Loucy (cell line): ENCODE results near the gene ASXL1.

ENCODE experiments used
- EZH2phosphoT487 ChIP-seq: fragments of 200-600 bp; IDR thresholded peaks from 2 replicates; pipeline ENCODE4 v1.6.1; 2018; ENCODE audit warnings: antibody characterized with exemption, mild to moderate bottlenecking, moderate library complexity, borderline replicate concordance
- TF ChIP-seq, protein P1 (sequence below): fragments of 200-600 bp; sonication (generic); conservative IDR thresholded peaks from 2 replicates; pipeline ENCODE4 v1.5.1; 2014; ENCODE audit warnings: mild to moderate bottlenecking, antibody characterized with exemption, low read length

DNA sequence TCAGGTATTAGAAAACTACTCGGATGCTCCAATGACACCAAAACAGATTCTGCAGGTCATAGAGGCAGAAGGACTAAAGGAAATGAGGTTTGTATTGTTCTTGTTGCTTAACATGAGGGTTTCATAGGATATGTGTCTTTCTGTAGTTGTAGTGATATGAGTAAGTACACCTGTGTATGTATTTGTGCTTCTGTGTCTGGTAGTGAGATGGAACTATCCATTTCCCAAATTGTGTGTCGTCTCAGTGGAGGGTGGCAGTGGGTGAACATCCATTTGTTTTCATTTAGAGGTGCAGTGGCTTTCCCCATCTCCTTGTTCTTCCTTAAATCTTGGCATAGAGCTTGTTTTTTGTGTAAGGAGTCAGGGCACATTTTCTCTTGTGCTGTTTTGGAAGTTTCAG lies 8.2 kb downstream of the ASXL1 start:
- TF ChIP-seq, protein P1, sequence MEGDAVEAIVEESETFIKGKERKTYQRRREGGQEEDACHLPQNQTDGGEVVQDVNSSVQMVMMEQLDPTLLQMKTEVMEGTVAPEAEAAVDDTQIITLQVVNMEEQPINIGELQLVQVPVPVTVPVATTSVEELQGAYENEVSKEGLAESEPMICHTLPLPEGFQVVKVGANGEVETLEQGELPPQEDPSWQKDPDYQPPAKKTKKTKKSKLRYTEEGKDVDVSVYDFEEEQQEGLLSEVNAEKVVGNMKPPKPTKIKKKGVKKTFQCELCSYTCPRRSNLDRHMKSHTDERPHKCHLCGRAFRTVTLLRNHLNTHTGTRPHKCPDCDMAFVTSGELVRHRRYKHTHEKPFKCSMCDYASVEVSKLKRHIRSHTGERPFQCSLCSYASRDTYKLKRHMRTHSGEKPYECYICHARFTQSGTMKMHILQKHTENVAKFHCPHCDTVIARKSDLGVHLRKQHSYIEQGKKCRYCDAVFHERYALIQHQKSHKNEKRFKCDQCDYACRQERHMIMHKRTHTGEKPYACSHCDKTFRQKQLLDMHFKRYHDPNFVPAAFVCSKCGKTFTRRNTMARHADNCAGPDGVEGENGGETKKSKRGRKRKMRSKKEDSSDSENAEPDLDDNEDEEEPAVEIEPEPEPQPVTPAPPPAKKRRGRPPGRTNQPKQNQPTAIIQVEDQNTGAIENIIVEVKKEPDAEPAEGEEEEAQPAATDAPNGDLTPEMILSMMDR = no peak
- TF ChIP-seq EZH2phosphoT487 = no peak
